GM13977 (cell line): ENCODE results near the gene DLG5.

ENCODE experiments used
- DNase-seq: peaks from one replicate; pipeline ENCODE4 v3.0.0; 2012; ENCODE audit warnings: low spot score
- in situ Hi-C: fragments of 300-500 bp; cut with MboI; formaldehyde crosslinking; loops from one replicate; pipeline ENCODE4 v1.12.0; 2022; ENCODE audit warnings: low sequenced_read_pairs, low pct_unique_long_range_greater_than_20kb, mixed read lengths, inconsistent platforms; ENCODE audit not compliant: unreplicated experiment
- TF ChIP-seq, protein P1 (sequence below): IDR thresholded peaks from 2 replicates; pipeline ENCODE4 v1.5.1; 2012; ENCODE audit warnings: mild to moderate bottlenecking, control low read depth; ENCODE audit not compliant: insufficient read depth; ENCODE audit errors: extremely low read depth, missing control alignments

DLG5 gene

DNA sequence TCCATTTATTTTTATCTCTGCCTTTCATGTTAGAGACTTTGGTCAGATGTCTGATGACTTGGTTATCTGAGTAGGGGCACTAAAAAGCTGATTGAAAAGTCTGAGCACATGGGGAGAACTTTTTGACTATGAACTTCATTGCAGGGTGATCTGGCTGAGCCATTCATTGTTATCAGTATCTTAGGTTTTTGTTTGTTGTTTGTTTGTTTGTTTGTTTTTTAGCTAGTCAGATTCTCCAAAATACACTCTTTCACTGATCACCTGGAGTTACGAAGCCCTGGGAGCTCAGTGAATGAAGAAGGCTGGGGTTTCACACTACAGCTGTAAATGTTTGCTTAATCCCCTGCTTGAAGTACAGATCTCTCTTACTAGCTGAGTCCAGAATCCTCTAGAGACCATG lies 28.6 kb upstream of the DLG5 start:
- in situ Hi-C loops: no loop called here
- TF ChIP-seq, protein P1, sequence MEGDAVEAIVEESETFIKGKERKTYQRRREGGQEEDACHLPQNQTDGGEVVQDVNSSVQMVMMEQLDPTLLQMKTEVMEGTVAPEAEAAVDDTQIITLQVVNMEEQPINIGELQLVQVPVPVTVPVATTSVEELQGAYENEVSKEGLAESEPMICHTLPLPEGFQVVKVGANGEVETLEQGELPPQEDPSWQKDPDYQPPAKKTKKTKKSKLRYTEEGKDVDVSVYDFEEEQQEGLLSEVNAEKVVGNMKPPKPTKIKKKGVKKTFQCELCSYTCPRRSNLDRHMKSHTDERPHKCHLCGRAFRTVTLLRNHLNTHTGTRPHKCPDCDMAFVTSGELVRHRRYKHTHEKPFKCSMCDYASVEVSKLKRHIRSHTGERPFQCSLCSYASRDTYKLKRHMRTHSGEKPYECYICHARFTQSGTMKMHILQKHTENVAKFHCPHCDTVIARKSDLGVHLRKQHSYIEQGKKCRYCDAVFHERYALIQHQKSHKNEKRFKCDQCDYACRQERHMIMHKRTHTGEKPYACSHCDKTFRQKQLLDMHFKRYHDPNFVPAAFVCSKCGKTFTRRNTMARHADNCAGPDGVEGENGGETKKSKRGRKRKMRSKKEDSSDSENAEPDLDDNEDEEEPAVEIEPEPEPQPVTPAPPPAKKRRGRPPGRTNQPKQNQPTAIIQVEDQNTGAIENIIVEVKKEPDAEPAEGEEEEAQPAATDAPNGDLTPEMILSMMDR: no peak
- no peak for DNase-seq

DNA sequence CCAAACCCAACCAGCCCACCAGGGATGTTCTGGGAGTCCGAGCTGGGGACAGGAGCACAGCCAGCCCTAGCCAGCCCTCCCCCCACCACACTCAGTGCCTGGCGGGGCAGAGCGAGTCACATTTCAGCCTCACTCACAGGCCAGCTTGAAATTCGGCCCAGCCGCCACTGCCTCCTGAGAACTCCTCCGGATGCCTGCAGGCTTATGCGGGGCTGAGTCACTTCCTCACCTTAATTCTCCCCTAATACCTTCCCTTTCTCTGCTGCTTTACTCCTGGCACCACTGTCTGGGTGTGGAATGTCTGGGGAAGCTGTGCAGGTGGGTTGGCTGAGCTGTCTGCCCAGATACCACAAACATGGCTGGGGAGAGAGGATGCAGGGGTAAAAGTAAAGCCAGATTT lies 22.6 kb upstream of the DLG5 start:
- in situ Hi-C loops: no loop called here
- TF ChIP-seq, protein P1: no peak
- DNase-seq: no peak

DNA sequence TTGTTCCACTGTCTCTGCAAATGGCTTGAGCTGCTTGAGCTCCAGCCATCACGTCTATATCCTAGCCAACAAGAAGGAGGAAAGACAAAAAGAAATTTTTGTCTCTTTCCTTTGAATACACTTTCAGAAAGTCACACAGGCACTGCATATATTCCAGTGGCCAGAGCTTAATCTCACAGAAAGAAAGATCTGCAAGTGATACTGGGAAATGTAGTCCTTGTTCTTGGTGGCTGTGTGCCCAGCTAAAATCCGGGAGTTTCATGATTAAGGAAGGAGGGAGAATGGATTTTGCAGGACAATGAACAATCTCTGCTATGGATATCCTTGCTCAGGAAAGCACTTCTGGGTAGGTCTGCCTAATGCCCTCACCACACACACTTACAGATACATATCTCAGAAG lies 19.5 kb upstream of the DLG5 start:
- DNase-seq: no peak
- in situ Hi-C loops: no loop called here
- TF ChIP-seq, protein P1: no peak

DNA sequence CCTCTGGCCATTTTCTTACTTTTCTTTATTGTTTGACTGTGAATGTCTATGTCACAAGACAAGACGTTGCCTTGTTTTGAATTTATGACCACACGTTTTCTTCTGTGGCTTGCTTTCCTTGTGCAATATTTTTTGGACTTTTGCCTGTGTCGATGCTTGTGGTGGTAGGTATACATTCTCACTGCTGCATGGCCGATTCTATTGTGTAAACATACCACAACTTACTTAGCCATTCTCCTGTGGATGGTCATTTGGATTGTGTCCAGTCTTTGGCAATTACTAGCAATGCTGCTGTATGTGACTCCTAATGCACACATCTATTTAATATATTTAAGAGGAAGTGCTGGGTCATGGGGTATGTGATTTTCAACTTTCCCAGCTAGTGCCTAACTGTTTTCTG lies 18.0 kb upstream of the DLG5 start:
- DNase-seq: no peak
- TF ChIP-seq, protein P1: no peak
- in situ Hi-C loops: no loop called here

DNA sequence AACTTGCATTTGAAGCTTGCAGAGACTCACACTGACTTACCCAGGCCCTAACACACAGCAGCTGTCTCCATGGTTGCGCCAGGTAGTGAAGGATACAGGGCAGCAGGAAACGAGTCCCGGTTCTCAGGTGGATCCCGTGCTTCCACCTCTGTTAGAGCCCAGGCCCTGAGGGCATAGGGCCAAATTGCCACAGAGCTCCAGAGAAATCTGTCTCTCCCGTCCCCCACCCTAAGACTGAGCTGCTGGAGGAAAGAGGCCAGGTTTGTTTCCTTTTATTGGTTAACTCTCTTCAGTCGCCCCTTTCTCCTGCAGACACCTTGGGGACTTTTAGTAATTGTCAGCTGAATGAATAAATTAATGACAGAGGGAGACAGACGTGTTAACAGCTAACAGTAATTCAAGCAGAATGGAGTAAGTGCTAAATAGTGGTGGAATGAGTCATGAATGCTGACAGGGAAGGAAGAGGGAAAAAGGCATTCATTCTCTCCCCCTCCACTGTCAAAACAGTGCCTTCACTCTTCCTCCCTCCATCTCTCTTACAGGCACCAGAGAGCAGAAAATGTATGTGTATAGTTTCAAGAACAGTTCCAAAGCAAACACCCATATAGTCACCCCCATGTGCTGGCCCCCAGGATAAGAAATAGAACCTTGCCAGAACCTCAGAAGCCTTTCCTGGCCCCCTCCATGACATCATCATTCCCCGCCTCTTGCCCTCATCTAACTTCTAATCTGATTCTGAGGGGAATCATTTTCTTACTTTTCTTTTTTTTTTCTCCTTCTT lies 16.8 kb upstream of the DLG5 start:
- DNase-seq: no peak
- TF ChIP-seq, protein P1: no peak
- in situ Hi-C loops: no loop called here

DNA sequence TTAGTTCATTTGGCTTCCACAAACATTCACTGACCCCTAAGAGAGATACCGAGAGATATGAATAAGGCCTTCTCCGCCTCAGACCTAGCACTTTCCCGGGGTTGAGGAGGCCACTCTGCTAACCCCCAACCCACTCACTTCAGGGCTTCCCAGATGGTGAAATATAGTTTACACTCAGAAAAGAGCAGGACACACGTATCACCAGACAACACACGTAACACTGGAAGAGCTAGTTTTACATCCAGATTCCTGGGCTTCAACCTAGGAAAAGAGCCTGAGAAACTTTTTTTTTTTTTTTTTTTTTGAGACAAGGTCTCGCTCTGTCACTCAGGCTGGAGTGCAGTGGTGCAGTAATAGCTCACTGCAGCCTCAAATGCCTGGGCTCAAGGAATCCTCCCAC lies 15.2 kb upstream of the DLG5 start:
- in situ Hi-C loops: no loop called here
- DNase-seq: no peak
- TF ChIP-seq, protein P1: no peak

DNA sequence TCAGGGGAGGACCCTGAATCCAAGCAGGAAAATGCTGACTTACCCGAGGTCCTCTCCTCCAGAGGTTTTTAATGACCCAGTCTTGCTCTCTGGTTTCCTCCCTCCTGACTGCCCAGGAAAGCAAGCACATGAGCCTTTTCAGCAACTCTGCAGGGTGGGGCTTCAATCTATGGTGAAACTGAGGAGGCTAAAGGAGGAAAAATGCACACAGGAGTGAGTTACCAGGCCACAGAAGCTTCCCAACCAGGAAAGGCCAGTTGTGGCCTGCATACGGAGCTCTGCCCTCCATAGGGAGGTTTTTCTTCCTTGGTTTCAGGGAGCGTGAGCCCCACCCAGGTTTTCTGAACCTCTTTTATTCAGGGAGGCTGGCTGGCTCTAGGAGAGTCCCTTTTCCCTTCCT lies 14.1 kb upstream of the DLG5 start:
- TF ChIP-seq, protein P1: no peak
- no peak for DNase-seq
- in situ Hi-C loops: no loop called here
